Heart right ventricle (tissue), 16 donors: ENCODE results near the gene TRIM8. TPM values are rescaled to one million over a fixed set of nuclear protein-coding genes. Genes with fewer than 3 reads are reported as not detected.

Source experiments
- ATAC-seq, 8 donors: fragments of 200-7000 bp; cut with Tn5 transposase; one replicate each; pipeline ENCODE4 v1.9.1; 2020; ENCODE audit warnings: mild to moderate bottlenecking in 8 of 8, moderate library complexity in 8 of 8, moderate number of reproducible peaks in 1 of 8
- DNase-seq, 2 donors: peaks; one replicate each; pipeline ENCODE4 v3.0.0-alpha.2; 2020
- H3K27ac ChIP-seq, 10 donors: fragments of 200-600 bp; sonication (generic) in 2 of 10; one replicate each; pipeline versions ENCODE4 v1.5.0 to v1.8.0; 2020 to 2022; ENCODE audit warnings: mild to moderate bottlenecking in 3 of 10
- H3K27me3 ChIP-seq, 7 donors: fragments of 200-600 bp; one replicate each; pipeline ENCODE4 v1.8.0; 2021 to 2022; ENCODE audit warnings: mild to moderate bottlenecking in 2 of 7
- H3K36me3 ChIP-seq, 9 donors: fragments of 200-600 bp; sonication (generic) in 1 of 9; one replicate each; pipeline versions ENCODE4 v1.5.0 to v1.8.0; 2020 to 2022; ENCODE audit warnings: mild to moderate bottlenecking in 2 of 9
- H3K4me1 ChIP-seq, 9 donors: fragments of 200-600 bp; sonication (generic) in 1 of 9; one replicate each; pipeline versions ENCODE4 v1.5.0 to v1.8.0; 2020 to 2022; ENCODE audit warnings: mild to moderate bottlenecking in 4 of 9
- H3K4me3 ChIP-seq, 10 donors: fragments of 200-600 bp; sonication (generic) in 2 of 10; one replicate each; pipeline versions ENCODE4 v1.5.0 to v1.8.0; 2020 to 2022; ENCODE audit warnings: mild to moderate bottlenecking in 7 of 10, moderate library complexity in 2 of 10
- H3K9me3 ChIP-seq, 11 donors: fragments of 200-600 bp in 10 of 11; sonication (generic) in 2 of 11; one replicate each; pipeline versions ENCODE4 v1.5.0 to v1.8.0; 2013 to 2022; ENCODE audit warnings: mild to moderate bottlenecking in 2 of 11, control low read depth in 1 of 11, moderate library complexity in 1 of 11
- CTCF ChIP-seq, 9 donors: fragments of 200-600 bp; sonication (generic) in 2 of 9; IDR thresholded peaks; one replicate each; pipeline versions ENCODE4 v1.5.0 to v1.8.0; 2021 to 2022; ENCODE audit warnings: antibody characterized with exemption in 9 of 9, mild to moderate bottlenecking in 5 of 9, moderate library complexity in 1 of 9
- WGBS, 2 donors: extraction: QIAGEN DNeasy Blood & Tissue Kit; methylation state at CpG; one replicate each; pipeline ENCODE4 v1.1.7; 2013; ENCODE audit warnings: inconsistent platforms in 1 of 2; 5-methylcytosine and 5-hydroxymethylcytosine counted together
- intact Hi-C, 10 donors: fragments of 100-400 bp; cut with DNase I; formaldehyde crosslinking; loops; one replicate each; pipeline versions ENCODE4 v1.11.1 to v1.14.2; 2022
- polyA plus RNA-seq, 2 donors: library from polyadenylated mRNA; stranded (reverse); fragments of 200-250 nt; gene quantifications; one replicate each; pipeline ENCODE4 v1.2.3, GENCODE V29; 2013
- total RNA-seq, 10 donors: library from RNA; stranded (reverse); fragmentation: NEBNext Ultra II Directional in 3 of 10; extraction: Animal tissue kit (Norgen Biotek cat#: 25700) in 3 of 10; gene quantifications; one replicate each; pipeline versions ENCODE4 v1.2.1 to v1.2.4, GENCODE V29; 2021 to 2023
- donor health status: Arrhythmogenic right ventricular cardiomyopathy.
- donor health status: ischemic (EF 13 %, LVEDD 7.1; RV severe dilation, severe dysfunction).
- donor health status: healthy with polysubstance abuse.
- donor health status: DM: no; HTN: yes; CAD: no.
- donor health status: DM: no; HTN: no; CAD: no.
- donor health status: ischemic (EF 25% LVEDD 6.9; RV normal size, moderate dysfunction).
- donor health status: ischemic (EF 25% LVEDD 5.7; RV mildly dilated, moderate dysfunction).
- donor health status: healthy.
- donor health status: DM: yes; HTN: yes; CAD: no.
- donor health status: Ischemic cardiomyopathy.
- donor health status: ischemic (EF 35%, LVEDD 5.7; RV mildly dilated, moderate dysfunction).
- donor health status: nonischemic (EF 11% LVEDD 7.7; RV severe dilation, severe dysfunction).
- donor health status: DM: yes; HTN: yes; CAD: no.
- donor health status: PGD.
- donor health status: ischemic (EF 29% LVEDD 5.4; RV normal size, mild dysfunction).
- donor health status: nonischemic (EF 23%, LVEDD 6.1; RV moderate dilation, normal function).

TRIM8 gene
- total and polyA plus RNA-seq, 12 donors: 27.9 to 147 (median 88.8) TPM

GRCh38 chr10:102649797-102650654, 5.7 kb downstream of the TRIM8 start:
- no peak for DNase-seq
- H3K36me3 ChIP-seq: peaks cover 0 to 57% (median 7%) of the 10 kb centered on the region in 9 donors
- ATAC-seq: no peak
- H3K4me1 ChIP-seq: peaks cover 52 to 90% (median 78%) of the 10 kb centered on the region in 9 donors
- H3K9me3 ChIP-seq: no peaks in the 10 kb centered on the region
- H3K27me3 ChIP-seq: no peaks in the 10 kb centered on the region
- peak overlapping the region in 9 of 10 donors; percentile 58 to 100 (median 99) for H3K27ac ChIP-seq
- intact Hi-C loops: loop anchor here in 5 of 10 donors (5.0 to 10.0 kb wide), 3 partner anchors 53 to 65 kb away; partner anchors contain the start of genes ARL3 (in 4 of the 5) and SFXN2 (in 4 of the 5)
- H3K4me3 ChIP-seq: peak overlapping the region in 9 of 10 donors; percentile 18 to 96 (median 89)
- TF ChIP-seq CTCF (IDR thresholded peaks at IDR 0.05): no peak
- 51 to 57% methylated on average over 12 of the region's 12 CpGs for WGBS, 2 donors

GRCh38 chr10:102650655-102651454, 6.6 kb downstream of the TRIM8 start:
- H3K36me3 ChIP-seq: peaks cover 0 to 66% (median 16%) of the 10 kb centered on the region in 9 donors
- peak overlapping the region in 2 of 10 donors; percentile 71 to 96 for H3K4me3 ChIP-seq
- WGBS, 2 donors: 40 to 57% methylated on average over 11 of the region's 11 CpGs
- H3K9me3 ChIP-seq: no peaks in the 10 kb centered on the region
- H3K27me3 ChIP-seq: no peaks in the 10 kb centered on the region
- peaks cover 52 to 91% (median 78%) of the 10 kb centered on the region in 9 donors for H3K4me1 ChIP-seq
- H3K27ac ChIP-seq: peak overlapping the region in 8 of 10 donors; percentile 45 to 100 (median 99)
- DNase-seq (no peak), ATAC-seq (no peak)
- TF ChIP-seq CTCF (IDR thresholded peaks at IDR 0.05): no peak
- intact Hi-C loops: loop anchor here in 1 of 10 donors (5.0 kb wide), 1 partner anchor 61 kb away; the partner anchor contains the start of genes ARL3 and SFXN2

GRCh38 chr10:102651455-102652169, 7.3 kb downstream of the TRIM8 start:
- no peak for TF ChIP-seq CTCF (IDR thresholded peaks at IDR 0.05)
- 80 to 85% methylated on average over 11 of the region's 11 CpGs for WGBS, 2 donors
- H3K27ac ChIP-seq: peak overlapping the region in 7 of 10 donors; percentile 45 to 100 (median 99)
- DNase-seq: no peak
- intact Hi-C loops: loop anchor here in 1 of 10 donors (5.0 kb wide), 1 partner anchor 61 kb away; the partner anchor contains the start of genes ARL3 and SFXN2
- H3K27me3 ChIP-seq: no peaks in the 10 kb centered on the region
- ATAC-seq: no peak
- H3K4me3 ChIP-seq: no peak overlapping the region
- peaks cover 52 to 86% (median 79%) of the 10 kb centered on the region in 9 donors for H3K4me1 ChIP-seq
- H3K36me3 ChIP-seq: peaks cover 0 to 73% (median 23%) of the 10 kb centered on the region in 9 donors
- no peaks in the 10 kb centered on the region for H3K9me3 ChIP-seq
